ENCODE measurements around the gene GOLGA6A.
"Not testable (repeated sequence)": the region's sequence is repeated elsewhere in the genome, so short reads cannot be mapped to it uniquely, and the experiment has no call there.

Gene GOLGA6A

DNA sequence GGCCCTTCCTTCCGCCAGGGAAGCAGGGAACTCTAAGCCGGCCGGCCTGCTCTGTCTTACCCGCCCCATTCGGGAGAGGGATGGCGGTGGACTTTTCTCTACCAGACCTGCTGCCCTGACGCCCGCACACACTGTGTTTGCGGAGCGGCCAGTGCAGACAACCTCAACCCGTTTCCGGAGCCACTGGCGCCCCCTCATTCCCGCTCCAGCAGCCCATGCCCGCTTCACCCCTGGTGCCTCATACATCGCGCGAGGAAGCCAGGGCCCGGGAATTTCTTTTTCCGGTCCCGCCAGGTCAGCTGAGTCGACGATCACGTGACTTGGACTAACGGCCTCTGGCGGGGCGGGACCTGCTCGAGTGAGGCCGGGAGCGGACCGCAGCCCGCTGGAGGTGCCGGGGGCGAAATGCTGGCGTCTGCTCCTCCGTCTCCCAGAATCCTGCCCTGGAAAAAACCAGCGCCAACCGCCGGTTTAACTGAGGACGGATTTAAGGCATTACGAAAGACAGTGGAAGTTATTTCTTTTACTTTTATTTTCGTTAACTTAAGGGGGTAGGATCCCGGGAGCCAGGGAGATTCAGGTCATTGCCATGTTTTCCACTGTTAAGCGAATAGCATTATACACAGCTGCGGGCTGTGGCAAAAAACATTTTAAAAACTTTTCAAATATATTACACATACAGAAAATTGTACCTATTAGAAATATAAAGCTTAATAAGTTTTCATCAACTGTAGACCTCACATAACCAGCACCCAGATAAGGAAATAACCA lies 17.8 kb upstream of the GOLGA6A start:
- DNase-seq = not testable (repeated sequence)

DNA sequence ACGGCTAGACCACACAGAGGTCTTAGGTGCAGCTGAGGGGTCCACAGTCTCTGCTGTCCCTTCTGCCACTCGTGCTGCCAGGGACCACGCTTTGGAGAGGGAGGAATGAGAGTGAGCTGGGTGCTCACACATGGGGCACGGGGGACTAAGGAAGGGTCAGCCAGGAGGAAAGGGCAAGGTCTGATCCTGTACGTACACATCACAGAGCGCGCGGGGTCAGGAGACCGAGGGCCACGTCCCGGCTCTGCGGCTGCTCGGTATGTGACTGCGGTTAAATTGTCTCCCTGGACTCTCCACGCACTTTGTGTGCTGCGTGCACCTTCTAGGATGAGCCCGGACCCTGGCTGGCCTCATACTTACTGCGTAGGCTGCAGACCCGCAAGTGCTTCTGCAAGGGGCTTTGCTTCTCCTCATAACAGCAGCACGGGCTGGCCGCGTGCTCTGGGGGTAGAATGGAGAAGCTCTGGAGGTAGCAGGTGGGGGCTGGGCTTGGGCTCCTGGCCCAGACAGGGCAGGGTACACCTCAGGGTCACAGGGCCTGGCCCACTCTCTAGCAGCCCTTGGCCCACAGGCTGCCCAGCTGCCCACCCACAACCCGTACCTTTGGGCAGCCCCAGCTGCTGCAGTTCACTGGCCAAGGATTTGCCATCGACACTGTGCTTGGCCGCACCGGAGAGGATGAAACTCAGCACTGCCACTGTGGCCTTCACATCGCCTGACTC lies 14.6 kb upstream of the GOLGA6A start:
- DNase-seq = not testable (repeated sequence)

DNA sequence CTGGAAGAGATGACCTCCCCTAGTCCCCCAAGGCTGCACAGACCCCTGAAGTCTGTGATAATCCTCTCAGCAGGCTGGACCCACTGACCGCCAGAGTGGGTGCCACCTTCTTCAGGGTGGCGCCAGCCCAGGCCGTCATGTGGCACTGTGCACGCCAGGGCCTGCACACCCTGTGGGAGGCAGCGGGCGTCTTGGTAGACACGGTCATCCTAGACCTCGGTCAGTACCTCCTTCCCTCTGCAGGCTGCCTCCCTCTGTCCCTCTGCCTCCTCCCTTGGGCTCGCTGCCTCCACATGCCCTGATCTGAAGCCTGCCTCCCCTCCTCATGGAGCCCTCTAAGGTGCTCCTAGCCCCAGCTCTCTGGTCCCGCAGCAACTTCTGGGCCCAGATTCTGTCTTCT lies 13.3 kb upstream of the GOLGA6A start:
- DNase-seq = not testable (repeated sequence)

- not testable (repeated sequence) for DNase-seq
Measured at GRCh38 chr15:74094567-74094966, 12.2 kb upstream of the GOLGA6A start.

DNA sequence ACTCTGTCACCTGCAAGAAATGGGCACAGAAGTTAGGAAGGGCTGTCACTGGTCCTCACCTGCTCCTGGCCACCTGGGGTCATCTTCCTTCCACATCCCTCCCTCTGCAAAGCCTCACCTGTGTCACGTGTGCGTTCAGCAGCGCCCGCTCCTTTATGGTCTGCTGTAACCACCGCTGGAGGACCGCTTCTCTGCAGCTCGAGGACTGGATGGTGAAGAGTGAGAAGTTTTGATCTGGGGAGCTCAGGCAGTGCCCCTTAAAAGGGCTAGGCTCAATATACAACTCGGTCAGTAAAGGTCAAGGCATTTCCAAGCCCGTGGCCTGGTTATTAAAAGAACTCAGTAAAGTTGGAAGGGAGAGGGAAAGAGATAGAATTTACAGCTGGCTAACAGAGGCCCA lies 6.6 kb downstream of the GOLGA6A start:
- not testable (repeated sequence) for DNase-seq

DNA sequence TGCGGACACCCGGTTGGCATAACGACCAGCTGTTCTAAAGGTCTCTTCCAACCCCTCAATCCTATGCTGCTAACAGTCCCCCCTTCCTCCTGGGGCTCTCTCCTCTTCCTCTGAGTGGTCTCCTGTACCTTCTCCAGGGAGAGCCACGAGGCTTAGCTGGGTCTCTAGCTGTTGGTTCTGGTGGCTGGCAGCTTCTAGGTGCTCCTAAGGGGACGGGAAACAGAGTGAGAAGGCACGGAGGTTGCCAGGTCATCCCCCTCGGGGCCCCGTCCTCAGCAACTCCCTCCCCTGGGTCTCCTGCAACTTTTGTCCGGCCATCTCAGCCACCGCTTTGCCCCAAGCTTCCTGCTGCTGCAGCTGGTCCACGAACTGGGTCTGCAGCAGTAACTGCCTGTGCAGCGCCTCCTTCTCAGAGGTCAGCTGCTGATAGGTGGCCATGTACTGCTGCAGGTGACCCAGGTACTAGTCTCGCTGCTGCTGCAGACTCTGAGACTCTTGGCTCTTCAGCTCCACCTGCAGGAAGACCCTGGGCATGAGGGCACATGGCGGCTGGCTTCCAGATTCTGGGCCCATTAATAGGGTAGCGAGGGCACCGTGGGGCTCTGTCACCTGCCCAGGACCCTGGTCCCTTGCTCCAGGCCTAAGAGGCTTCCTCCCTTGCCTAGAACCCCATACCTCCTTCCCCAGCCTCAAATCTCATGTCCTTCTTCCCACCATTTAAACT lies 9.6 kb downstream of the GOLGA6A start:
- not testable (repeated sequence) for DNase-seq

DNA sequence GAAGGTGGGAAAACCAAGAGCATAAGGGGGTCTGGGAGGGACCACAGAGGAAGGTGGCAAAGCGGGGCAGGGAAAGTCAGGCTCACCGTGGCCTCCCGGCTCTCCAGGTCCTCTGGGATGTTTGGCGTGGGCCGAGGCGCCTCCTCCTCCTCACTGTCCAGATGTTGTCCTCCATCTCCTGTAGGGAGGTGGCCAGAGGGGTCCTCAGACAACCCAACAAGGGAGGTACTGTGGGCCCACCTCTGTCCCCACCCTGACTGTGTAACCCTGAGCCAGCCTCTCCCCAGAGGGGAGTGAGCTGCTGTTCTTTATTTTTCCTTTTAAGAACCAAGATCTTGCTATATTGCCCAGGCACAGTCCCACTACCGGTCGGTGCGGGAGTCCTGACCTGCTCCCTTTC lies 10.2 kb downstream of the GOLGA6A start:
- not testable (repeated sequence) for DNase-seq

GRCh38 chr15:74071645-74072044 lies 10.7 kb downstream of the GOLGA6A start:
- DNase-seq = not testable (repeated sequence)

DNA sequence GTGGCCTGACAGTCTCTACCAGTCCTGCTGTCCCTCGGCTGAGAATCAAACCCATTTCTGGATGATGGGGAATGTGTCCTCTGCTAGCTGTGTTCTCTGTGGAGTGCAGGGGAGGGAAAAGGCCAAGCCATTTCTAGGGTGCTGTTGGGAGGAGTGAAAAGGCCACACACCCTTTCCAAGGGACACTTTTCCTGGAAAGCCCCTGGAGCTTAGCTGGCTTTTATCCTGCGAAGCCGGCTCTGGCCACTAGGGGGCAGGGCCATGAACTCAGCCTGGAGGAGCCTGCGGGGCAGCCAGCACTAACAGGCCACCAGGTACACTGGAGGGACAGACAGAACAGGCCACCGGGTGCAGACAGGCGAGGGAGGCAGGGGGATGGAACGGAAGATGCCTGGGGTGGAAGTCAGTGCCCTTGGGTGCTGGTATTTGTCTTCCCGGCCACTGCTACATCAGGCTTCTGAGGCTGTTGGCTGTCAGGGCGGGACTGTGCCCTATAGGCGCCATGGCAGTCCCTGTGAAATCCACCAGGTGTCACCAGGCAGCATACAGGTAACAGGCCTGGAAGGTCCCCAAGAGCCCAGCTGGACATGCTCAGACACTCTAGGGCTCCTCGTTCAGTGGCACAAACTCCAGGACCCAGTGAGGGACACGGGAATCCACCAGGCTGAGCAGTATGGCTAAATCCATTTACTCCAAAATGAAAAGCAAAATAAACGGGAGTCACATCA lies 16.5 kb downstream of the GOLGA6A start:
- not testable (repeated sequence) for DNase-seq

GRCh38 chr15:74064822-74065221 lies 17.5 kb downstream of the GOLGA6A start:
- not testable (repeated sequence) for DNase-seq

GRCh38 chr15:74064183-74064582 lies 18.2 kb downstream of the GOLGA6A start:
- not testable (repeated sequence) for DNase-seq

DNA sequence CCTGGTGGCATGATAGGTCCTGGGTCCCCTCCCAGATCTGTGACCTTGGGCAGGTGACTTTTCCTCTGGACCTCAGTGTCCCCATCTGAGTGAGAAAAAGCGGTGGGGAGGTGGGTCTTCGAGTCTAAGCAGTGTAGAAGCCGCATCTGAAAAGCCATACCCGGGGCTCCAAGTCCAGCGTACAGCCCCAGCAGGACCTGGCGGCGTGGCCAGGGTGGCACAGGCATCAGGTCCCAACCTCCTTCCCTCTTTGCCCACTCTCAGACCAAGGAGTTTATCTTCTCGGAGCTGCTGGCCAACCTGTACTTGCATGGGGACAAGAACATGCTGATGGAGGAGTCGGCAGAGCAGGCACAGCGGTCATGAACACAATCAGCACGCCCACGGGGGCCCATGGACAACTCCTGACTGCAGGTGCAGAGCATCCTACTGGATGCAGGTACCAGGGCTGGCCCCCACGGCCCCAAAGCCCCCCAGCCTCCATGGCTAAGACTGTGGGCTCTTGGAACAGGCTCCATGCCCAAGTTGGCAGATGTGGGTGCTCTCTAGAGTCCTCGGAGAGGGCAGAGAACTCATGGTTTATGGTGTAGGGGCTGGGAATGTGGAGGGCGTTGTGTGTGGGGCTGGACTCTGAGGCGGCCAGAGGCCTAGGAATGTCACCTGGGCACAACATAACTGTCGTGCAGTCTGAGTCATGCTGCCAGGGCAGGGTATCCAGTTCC lies 18.8 kb downstream of the GOLGA6A start:
- DNase-seq = not testable (repeated sequence)

- DNase-seq = no peak
Measured at GRCh38 chr15:74062671-74063070, 19.7 kb downstream of the GOLGA6A start.

GRCh38 chr15:74062236-74062635 lies 20.1 kb downstream of the GOLGA6A start:
- DNase-seq = no peak

- no peak for DNase-seq
Measured at GRCh38 chr15:74060251-74060650, 22.1 kb downstream of the GOLGA6A start.

DNA sequence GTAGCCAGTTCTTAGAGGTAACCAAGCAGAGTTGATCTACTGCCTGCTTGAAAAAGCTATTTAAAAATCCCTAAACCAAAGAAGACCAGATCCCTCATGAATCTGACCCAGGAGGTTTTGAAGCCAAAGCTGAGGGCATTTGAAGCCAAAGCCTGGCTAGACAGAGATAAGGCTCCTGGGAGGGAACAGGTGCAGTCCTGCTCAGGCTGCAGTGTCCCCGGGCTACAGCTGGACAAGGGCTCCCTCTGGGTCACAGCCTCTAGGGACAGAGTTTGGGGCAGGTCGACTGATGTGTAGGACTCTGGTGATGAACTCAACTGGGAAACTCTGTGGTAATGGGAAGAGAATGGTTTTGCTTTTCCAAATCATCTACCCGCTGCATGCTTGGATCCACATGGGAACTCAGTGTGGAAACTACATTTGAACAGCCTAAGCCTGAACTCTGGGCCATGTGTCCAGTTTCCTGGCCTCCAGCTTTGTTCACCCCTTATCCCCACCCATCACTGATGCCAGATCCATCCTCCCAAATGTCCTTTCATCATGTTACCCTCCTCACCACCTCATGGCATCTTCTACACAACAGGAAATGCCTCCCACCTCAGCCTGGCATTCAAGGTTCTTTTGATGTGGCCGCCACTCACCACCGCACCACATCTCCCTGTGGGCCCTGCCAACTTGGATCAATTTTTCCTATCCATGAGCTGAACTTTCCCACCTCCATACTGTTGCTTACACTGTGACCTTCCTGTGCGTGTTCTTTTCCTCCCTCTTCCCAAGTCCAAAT lies 23.1 kb downstream of the GOLGA6A start:
- not testable (repeated sequence) for DNase-seq

- DNase-seq = not testable (repeated sequence)
Measured at GRCh38 chr15:74056330-74056729, 26.0 kb downstream of the GOLGA6A start.

DNA sequence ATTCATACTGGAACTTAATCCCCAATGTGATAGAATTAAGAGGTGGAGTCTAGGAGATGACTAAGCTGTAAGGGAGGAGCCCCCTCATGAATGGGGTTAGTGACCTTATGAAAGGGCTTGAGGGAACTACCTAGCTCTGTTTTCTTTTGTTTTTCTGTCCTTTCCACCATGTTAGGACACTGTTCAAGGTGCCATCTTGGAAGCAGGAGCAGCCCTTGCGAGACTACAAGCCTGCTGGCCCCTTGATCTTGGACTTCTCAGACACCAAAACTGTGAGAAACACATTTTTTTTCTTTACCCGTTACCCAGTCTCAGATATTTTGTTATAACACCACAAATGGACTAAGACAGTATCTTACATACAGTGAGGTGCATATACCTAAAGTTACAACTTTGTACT lies 26.5 kb downstream of the GOLGA6A start:
- DNase-seq = no peak

- peak; percentile 47 to 57 for DNase-seq
Measured at GRCh38 chr15:74053941-74054529, 28.3 kb downstream of the GOLGA6A start.

- DNase-seq = no peak
Measured at GRCh38 chr15:74053517-74053916, 28.8 kb downstream of the GOLGA6A start.
